Measurements from ENCODE around the gene VSNL1. TPM values are rescaled to one million over a fixed set of nuclear protein-coding genes. Genes with fewer than 3 reads are reported as not detected.

Gene VSNL1
- total RNA-seq, 1 donor from 2014 or later, result 0.13 TPM

GRCh38 chr2:17616405-17616804 lies 75.9 kb downstream of the VSNL1 start:
- Histone ChIP-seq H3K36me3 (ENCODE audit: control insufficient read depth, insufficient read depth, low read length) (no peaks in the 10 kb centered on the region), H3K27me3 (ENCODE audit: control insufficient read depth, insufficient read depth, low read length) (no peaks in the 10 kb centered on the region), H3K4me3 (ENCODE audit: low read depth, low read length) (no peak overlapping the region)
- DNase-seq (ENCODE audit: low read depth), result no peak
- TF ChIP-seq, protein P1, sequence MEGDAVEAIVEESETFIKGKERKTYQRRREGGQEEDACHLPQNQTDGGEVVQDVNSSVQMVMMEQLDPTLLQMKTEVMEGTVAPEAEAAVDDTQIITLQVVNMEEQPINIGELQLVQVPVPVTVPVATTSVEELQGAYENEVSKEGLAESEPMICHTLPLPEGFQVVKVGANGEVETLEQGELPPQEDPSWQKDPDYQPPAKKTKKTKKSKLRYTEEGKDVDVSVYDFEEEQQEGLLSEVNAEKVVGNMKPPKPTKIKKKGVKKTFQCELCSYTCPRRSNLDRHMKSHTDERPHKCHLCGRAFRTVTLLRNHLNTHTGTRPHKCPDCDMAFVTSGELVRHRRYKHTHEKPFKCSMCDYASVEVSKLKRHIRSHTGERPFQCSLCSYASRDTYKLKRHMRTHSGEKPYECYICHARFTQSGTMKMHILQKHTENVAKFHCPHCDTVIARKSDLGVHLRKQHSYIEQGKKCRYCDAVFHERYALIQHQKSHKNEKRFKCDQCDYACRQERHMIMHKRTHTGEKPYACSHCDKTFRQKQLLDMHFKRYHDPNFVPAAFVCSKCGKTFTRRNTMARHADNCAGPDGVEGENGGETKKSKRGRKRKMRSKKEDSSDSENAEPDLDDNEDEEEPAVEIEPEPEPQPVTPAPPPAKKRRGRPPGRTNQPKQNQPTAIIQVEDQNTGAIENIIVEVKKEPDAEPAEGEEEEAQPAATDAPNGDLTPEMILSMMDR (IDR thresholded peaks at IDR 0.05; ENCODE audit: insufficient read depth, low read length, poor library complexity, severe bottlenecking), result no peak

- no peak for DNase-seq (ENCODE audit: low read depth)
- no peaks in the 10 kb centered on the region for H3K27me3 ChIP-seq (ENCODE audit: control insufficient read depth, insufficient read depth, low read length)
- no peak overlapping the region for H3K4me3 ChIP-seq (ENCODE audit: low read depth, low read length)
- H3K36me3 ChIP-seq (ENCODE audit: control insufficient read depth, insufficient read depth, low read length), result no peaks in the 10 kb centered on the region
- TF ChIP-seq, protein P1 (IDR thresholded peaks at IDR 0.05; ENCODE audit: insufficient read depth, low read length, poor library complexity, severe bottlenecking), result no peak
Observed at GRCh38 chr2:17617516-17617915, 77.0 kb downstream of the VSNL1 start.

- Histone ChIP-seq H3K4me3 (ENCODE audit: low read depth, low read length) (no peak overlapping the region), H3K27me3 (ENCODE audit: control insufficient read depth, insufficient read depth, low read length) (no peaks in the 10 kb centered on the region), H3K36me3 (ENCODE audit: control insufficient read depth, insufficient read depth, low read length) (no peaks in the 10 kb centered on the region)
- DNase-seq (ENCODE audit: low read depth), result no peak
- TF ChIP-seq, protein P1 (IDR thresholded peaks at IDR 0.05; ENCODE audit: insufficient read depth, low read length, poor library complexity, severe bottlenecking), result no peak
Observed at GRCh38 chr2:17617955-17618354, 77.5 kb downstream of the VSNL1 start.

DNA sequence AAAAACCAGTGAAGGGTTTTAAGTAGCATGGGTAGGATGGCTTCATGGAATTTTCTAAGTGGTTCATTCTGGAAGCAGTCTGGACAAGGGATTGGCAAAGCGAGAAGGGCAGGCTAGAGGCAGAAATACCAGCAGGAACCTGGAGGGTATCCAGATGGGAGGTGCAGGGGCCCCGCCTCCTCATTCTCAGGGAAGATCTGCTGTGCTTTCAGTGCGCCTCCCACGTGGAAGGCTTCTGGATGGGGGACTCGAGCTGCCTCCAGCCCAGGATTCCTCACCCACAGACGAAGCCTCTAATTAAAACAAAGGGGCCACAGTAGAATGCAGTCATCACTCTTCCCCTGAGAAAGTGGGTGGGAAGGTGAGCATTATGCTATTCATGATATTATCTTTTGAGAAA lies 79.8 kb downstream of the VSNL1 start:
- H3K4me3 ChIP-seq (ENCODE audit: low read depth, low read length), result no peak overlapping the region

GRCh38 chr2:17620841-17621240 lies 80.3 kb downstream of the VSNL1 start:
- no peak for DNase-seq (ENCODE audit: low read depth)
- TF ChIP-seq, protein P1 (IDR thresholded peaks at IDR 0.05; ENCODE audit: insufficient read depth, low read length, poor library complexity, severe bottlenecking), result no peak
- H3K27me3 ChIP-seq (ENCODE audit: control insufficient read depth, insufficient read depth, low read length), result no peaks in the 10 kb centered on the region
- H3K4me3 ChIP-seq (ENCODE audit: low read depth, low read length), result no peak overlapping the region
- H3K36me3 ChIP-seq (ENCODE audit: control insufficient read depth, insufficient read depth, low read length), result no peaks in the 10 kb centered on the region

More for the DNA sequence above, 79.8 kb downstream of the VSNL1 start:
- TF ChIP-seq, protein P1 (IDR thresholded peaks at IDR 0.05; ENCODE audit: insufficient read depth, low read length, poor library complexity, severe bottlenecking), result no peak
- H3K27me3 ChIP-seq (ENCODE audit: control insufficient read depth, insufficient read depth, low read length), result no peaks in the 10 kb centered on the region
- H3K36me3 ChIP-seq (ENCODE audit: control insufficient read depth, insufficient read depth, low read length), result no peaks in the 10 kb centered on the region
- DNase-seq (ENCODE audit: low read depth), result no peak

DNA sequence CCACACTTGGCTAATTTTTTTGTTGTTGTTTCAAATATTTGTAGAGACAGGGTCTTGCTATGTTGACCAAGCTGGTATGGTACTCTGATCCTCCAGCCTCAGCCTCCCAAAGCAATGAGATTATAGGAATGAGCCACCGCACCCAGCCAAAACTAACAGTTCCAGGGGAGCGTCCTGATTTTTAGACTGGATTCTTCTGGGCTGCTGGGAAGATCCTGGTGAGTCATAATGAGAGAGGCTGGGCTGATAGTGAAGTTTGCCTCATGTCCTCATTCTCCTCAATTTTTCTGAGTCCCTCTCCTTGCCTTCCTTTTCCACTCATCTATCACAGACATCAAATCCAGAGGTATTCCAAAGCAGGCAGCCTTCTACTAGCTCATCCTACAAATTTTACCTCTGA lies 81.3 kb downstream of the VSNL1 start:
- TF ChIP-seq, protein P1 (IDR thresholded peaks at IDR 0.05; ENCODE audit: insufficient read depth, low read length, poor library complexity, severe bottlenecking), result no peak
- H3K4me3 ChIP-seq (ENCODE audit: low read depth, low read length), result no peak overlapping the region
- no peak for DNase-seq (ENCODE audit: low read depth)
- no peaks in the 10 kb centered on the region for H3K36me3 ChIP-seq (ENCODE audit: control insufficient read depth, insufficient read depth, low read length)
- H3K27me3 ChIP-seq (ENCODE audit: control insufficient read depth, insufficient read depth, low read length), result no peaks in the 10 kb centered on the region
